GM18951 (cell line): Measurements from ENCODE around the gene NFATC2.

Source experiments
- POLR2A ChIP-seq: IDR thresholded peaks from 4 replicates; pipeline ENCODE4 v1.6.1; 2011; ENCODE audit warnings: mild to moderate bottlenecking; ENCODE audit not compliant: insufficient read length, insufficient read depth; ENCODE audit errors: extremely low read depth
- in situ Hi-C: fragments of 300-500 bp; cut with MboI; formaldehyde crosslinking; loops from one replicate; pipeline ENCODE4 v1.12.0; 2022; ENCODE audit warnings: low sequenced_read_pairs, mixed read lengths, inconsistent platforms; ENCODE audit not compliant: unreplicated experiment

The NFATC2 gene

DNA sequence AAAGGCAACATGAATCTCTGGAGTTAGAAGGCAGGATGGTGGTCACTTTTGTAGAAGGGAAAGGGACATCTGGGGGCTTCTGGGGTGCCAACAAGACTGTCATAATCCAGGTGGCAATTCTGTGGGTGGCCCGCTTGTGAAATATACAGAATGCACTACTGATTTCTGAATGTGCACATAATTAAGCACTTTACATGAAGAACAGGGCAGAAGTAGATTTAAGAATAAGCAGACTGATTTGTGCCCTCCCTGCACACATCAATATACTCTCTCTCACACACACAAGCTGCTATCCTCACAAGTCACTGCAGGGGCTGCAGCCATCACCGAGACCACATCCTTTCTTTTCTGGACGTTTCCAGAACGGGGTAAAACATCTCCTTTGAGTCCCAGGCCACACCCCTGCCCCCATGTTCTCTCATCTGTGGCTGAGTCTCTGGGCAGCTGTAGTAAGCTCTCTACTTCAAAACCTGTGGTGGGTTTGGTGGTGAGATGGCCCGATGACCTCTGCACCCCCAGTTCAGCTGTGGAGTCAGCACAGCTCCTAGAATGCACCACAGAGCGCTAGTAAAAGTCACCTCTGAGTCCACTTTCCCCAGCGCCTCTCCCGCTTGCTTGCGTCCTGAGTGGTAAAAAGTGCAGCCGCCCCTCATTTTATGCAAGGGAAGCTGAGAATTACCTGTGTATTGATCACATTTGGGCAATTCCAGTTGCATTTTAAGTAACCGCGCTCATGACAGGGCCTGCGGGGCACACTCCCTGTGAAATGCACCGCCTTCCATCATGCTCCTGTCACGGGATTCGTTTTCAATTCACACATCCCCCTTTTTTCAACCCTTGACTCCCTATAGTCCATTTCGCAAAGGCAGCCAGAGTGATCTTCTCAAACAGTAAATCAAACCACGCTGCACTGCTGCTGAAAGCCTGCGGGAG, 115.5 kb downstream of the NFATC2 start:
- no peak for TF ChIP-seq POLR2A
- in situ Hi-C loops = no loop called here

DNA sequence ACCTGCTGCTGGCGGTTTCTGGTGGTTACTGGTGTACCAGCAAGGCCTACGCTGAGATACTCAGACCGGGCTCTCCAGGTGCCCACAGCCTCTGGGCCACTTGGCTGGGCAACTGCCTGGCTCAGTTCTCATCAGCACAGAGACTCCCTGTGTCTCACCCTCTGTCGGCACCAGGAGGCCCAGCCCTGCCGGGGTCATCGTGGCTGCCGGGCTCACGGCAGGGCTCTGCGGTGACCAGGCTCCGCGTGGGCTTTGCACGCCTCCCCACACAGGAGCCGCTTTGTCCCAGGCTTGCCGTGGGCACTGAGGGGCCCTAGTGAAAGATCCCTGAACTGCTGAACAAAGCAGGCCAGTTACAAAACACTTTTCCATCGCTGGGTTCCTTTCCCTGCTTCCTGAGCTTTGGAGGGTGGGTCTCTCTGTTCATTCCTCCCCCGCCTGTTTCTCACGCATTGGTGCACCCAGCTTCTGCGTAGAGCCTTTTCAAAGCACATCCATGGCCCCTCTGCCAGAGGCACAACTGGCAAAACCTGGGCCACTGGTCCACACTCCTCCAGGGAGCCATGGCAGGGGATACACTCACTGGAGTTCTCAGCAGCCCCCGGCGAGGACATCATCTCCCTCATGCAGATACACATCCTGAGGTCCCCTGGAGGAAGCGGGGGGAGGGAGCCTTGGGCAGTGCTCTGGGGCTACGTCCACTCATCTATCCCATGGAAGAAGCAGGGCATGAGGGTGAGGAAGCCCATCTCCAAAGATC, 117.0 kb downstream of the NFATC2 start:
- no peak for TF ChIP-seq POLR2A
- in situ Hi-C loops = no loop called here

DNA sequence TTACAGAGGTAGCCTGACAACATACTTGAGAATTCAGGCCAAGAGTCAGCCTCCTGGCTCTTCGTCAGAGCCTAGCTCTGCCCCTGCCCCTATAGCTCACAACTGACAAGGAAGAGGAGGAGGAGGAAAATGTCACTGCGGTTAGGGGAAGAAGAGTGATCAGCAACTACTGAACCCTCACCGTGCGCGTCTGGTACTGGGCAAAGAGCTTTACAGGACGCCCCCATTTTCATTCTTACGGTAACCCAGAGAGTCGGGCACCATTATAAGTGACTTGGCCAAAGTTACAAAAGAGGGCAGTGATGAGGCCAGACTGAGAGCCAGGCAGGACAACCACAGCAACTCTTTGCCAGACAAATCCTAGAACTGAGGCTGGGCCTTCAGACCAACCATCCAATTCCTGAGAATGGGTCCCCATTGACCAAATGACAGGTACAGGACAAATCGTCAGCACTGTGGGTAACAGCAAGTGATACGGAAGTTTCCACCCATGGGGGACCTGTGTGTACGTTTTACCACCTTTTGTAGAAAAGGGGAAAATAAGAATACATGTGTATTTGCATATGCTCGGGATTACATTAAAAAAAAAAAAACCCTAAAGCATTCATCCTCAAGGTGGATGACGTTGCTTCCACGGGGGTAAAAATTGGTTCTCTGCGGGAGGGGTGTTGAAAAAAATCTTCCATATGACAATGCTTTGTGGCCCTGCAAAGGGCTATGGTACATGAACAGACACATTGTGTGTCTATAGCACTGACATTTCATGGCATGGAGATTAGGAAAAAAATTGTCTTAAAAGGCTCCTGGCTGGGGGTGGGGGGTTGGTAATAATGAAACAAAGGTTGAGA, 118.0 kb downstream of the NFATC2 start:
- TF ChIP-seq POLR2A = no peak
- in situ Hi-C loops = no loop called here

DNA sequence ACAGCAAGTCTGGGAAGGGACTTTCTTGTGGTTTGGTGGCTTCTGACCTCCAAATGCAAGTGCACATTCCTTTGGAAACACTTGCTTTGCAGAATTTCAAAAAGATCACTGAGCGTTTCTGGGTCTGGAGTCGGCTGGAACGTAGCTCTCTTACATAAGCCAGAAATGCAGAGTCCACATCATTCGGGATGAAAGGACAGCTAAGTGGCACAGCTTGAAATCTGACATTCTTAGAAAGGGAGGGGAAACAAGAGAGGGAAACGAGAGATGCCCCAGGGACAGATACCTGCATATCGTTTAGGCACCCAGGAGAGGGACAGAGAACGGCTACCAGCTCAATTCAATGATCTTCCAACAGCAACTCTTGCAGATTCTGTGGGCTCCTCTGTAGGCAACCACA, 118.7 kb downstream of the NFATC2 start:
- no peak for TF ChIP-seq POLR2A
- in situ Hi-C loops = no loop called here

DNA sequence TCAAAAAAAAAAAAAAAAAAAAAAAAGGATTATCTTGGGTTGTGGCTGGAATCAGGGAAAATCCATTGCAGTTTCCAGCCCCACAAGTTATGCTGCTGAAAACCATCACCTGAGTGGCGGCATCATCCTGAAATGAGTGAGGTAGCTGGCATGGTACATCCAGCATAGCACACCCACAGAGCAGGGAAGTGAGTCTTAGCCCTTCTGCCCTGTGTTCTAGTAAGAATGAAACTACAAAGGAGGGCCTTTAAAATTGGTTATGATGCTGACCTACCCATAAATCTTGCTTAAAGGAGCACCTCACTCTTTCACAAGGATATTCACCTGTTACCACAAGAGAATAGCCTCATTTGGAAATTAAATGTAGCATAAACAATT, 119.2 kb downstream of the NFATC2 start:
- TF ChIP-seq POLR2A = no peak
- in situ Hi-C loops = no loop called here

DNA sequence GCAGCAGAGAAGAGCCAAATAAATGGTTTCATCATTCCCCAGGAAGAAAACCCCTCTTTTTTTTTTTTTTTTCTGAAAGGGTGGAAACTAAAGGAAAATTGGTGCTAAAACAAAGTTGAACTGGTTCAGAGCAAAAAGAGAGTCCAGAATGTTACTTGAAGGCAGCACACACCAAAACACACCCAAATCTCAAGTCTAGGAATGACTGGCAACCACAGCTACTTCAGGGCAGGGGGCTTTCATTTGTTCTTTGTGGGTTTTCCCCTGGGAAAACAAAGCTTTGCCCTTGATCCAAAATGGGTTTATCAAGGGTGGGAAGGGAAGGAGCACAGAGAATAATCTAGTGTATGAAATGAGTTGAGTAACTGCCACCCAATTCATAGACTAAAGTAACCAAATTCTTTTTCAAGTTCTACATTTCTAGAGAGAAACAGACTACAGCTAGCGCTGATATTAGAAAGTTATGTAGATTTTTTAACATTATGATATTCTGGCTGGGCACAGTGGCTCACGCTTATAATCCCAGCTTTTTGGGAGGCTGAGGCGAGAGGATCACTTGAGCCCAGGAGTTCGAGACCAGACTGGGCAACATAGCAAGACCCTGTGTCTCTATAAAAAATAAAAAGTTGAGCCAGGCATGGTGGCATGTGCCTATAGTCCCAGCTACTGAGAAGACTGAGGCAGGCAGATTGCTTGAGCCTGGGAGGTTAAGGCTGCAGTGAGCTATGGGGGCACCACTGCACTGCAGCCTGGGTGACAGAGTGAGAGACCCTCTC, 119.8 kb downstream of the NFATC2 start:
- in situ Hi-C loops = no loop called here
- no peak for TF ChIP-seq POLR2A

DNA sequence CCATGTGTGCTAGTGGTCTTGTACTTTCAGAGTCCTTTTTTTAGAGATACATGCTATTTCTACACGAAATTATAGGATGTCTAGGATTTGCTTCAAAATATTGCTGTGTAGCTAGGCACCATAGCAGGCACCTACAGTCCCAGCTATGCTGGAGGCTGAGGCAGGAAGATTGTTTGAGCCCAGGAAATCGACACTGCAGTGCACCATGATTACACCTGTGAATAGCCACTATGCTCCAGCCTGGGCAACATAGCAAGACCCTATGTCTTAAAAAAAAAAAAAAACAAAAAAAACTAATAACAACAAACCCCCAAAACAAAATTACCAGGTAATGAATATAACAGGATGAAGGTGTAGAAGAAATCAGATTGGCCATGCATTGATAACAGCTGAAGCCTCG, 121.7 kb downstream of the NFATC2 start:
- in situ Hi-C loops = no loop called here

DNA sequence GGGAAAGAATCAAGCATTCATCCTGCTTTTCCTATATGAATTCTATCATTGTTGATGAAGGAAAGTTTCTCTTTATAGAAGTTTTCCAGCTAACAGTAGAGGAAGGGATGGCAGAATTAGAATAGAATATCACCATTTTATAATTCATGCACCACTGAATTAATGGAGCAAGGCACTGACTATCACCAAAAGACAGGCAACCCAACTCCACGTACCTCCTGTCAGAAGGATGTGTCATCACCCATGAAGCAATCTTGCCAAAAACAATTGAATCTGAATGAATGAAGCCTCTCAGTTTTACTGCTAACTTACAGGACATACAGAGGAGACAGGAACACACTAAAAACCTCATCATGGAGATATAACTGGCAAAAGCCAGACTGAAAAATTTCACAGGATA, 122.4 kb downstream of the NFATC2 start:
- in situ Hi-C loops = no loop called here
- no peak for TF ChIP-seq POLR2A

More for the DNA sequence above, 121.7 kb downstream of the NFATC2 start:
- TF ChIP-seq POLR2A = no peak

DNA sequence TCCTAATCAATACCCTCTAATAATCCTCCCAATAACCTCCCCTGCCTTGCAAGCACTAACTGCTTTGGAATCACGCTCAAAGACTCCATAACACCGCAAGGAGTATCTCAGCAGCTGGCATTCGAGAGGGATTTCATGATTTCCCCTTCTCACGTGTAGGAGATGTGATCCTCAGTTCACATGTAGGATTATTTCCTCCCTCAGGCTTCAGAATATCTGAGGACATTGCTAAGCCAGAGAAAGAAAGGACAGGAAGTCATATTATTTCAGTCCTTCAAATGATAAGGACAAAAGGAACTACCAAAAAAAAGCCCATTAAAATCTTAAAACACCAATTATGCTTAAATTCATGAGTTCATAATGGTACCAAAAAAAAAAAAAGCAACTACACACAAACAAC, 122.9 kb downstream of the NFATC2 start:
- in situ Hi-C loops = no loop called here
- no peak for TF ChIP-seq POLR2A

DNA sequence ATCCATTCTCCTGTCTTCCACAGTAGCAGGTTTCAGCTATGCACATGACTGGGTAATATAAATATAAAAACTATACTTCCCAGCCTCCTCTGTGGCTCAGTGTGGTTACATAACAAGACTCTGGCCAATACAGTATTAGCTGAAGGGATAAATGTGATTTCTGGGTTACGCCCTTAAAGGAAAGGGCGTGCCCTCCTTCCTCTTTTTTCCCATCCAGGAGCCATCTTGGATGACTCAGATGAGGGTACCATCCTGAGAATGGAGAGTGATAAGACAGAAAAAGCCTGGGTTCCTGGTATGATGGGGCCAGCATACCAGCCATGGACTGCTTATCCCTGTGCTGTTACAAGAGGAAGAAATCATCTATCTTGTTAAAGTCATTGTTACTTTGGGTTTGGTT, 123.3 kb downstream of the NFATC2 start:
- in situ Hi-C loops = no loop called here
- TF ChIP-seq POLR2A = no peak

DNA sequence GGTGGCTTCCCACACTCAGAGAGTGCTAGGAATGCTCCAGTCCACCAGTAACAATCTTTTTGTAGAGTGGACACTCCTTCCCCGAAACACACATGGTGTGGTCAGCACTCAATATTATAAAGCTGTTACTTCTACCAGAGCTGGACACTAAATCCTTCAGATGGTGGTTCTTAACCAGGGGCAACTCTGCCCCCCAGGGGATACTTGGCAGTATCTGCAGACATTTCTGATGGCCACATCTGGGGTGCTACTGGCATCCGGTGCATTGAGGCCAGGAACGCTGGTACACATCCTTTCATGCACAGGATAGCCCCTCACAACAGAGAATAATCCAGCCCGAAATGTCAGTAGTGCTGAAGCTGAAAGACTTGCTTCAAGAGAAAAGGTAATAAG, 124.4 kb downstream of the NFATC2 start:
- TF ChIP-seq POLR2A = no peak
- in situ Hi-C loops = no loop called here
